ENCODE results near the gene RGS18.
"Not testable (repeated sequence)": the region's sequence is repeated elsewhere in the genome, so short reads cannot be mapped to it uniquely, and the experiment has no call there.

- TF ChIP-seq YY1 (IDR thresholded peaks at IDR 0.05; ENCODE audit: insufficient read depth, insufficient read length); SUZ12 (IDR thresholded peaks at IDR 0.05; ENCODE audit: extremely low read depth, insufficient read depth, insufficient read length); ZNF274 (IDR thresholded peaks at IDR 0.05; ENCODE audit: low read depth, low read length): not testable (repeated sequence)
These were observed 69.7 kb downstream of the RGS18 start for GRCh38 chr1:192227980-192228379.
